Liver (tissue), 2 donors: ENCODE data around the gene KCNMA1.

Experiments used
- CTCF ChIP-seq: fragments of 150-350 bp; IDR thresholded peaks from 2 replicates; pipeline ENCODE4 v1.5.1; 2017; ENCODE audit warnings: improper control_type of control experiment, low read depth, low read length; ENCODE audit not compliant: missing input control
- FOXA1 ChIP-seq: IDR thresholded peaks from 2 replicates; pipeline ENCODE4 v1.6.1; 2016; ENCODE audit warnings: antibody characterized with exemption
- donor health status: healthy.

GRCh38 chr10:77248104-77248790 lies 389.4 kb downstream of the KCNMA1 start:
- TF ChIP-seq CTCF (no peak), FOXA1 (no peak)
